PC-3 (cell line): Measurements from ENCODE around the gene BSN. TPM values are rescaled to one million over a fixed set of nuclear protein-coding genes. Genes with fewer than 3 reads are reported as not detected.

Source experiments
- ATAC-seq: fragments of 200-7000 bp; cut with Tn5 transposase; 2 replicates; pipeline ENCODE4 v1.9.1; 2020; ENCODE audit warnings: mild to moderate bottlenecking, moderate library complexity
- BruUV-seq: library from RNA; stranded (reverse); fragments of 400-500 nt; replicated peaks from 2 replicates; lab custom pipeline; 2021; lab: Mats Ljungman, UMichigan
- CTCF ChIA-PET: fragments of 300-600 bp; sonication (Branson Sonifier 250); formaldehyde crosslinking; loops from one replicate; lab custom pipeline; 2022; ENCODE audit warnings: antibody characterized with exemption; lab: Charles Lee
- POLR2A ChIA-PET: fragments of 300-600 bp; sonication (Branson Sonifier 250); formaldehyde crosslinking; loops from one replicate; lab custom pipeline; 2022; ENCODE audit warnings: antibody characterized with exemption; ENCODE audit not compliant: unreplicated experiment; lab: Charles Lee
- DNase-seq: peaks from one replicate; pipeline ENCODE4 v3.0.0-alpha.2; 2015
- H2AFZ ChIP-seq: fragments of 300-600 bp; sonication (generic); 2 replicates; pipeline ENCODE4 v1.6.0; 2016; ENCODE audit warnings: antibody characterized with exemption, low read length
- H3F3A ChIP-seq: fragments of 300-600 bp; sonication (generic); one replicate; pipeline ENCODE4 v1.6.0; 2017; ENCODE audit warnings: antibody characterized with exemption, low read length, control low read depth, mild to moderate bottlenecking; ENCODE audit not compliant: unreplicated experiment
- H3K27ac ChIP-seq: fragments of 300-600 bp; sonication (generic); 2 replicates; pipeline ENCODE4 v1.5.1; 2016; ENCODE audit warnings: mild to moderate bottlenecking, low read length
- H3K27me3 ChIP-seq: fragments of 300-600 bp; sonication (generic); 2 replicates; pipeline ENCODE4 v1.6.1; 2016; ENCODE audit warnings: low read length, mixed read lengths
- H3K36me3 ChIP-seq: fragments of 300-600 bp; sonication (generic); 2 replicates; pipeline ENCODE4 v1.6.1; 2016; ENCODE audit warnings: low read depth, mixed run types, low read length, mixed read lengths
- H3K4me1 ChIP-seq: fragments of 300-600 bp; sonication (generic); 2 replicates; pipeline ENCODE4 v1.5.1; 2016; ENCODE audit warnings: low read length; ENCODE audit not compliant: insufficient read depth
- H3K4me2 ChIP-seq: fragments of 300-600 bp; sonication (generic); 2 replicates; pipeline ENCODE4 v1.6.0; 2016; ENCODE audit warnings: low read length
- H3K4me3 ChIP-seq: fragments of 300-600 bp; sonication (generic); 2 replicates; pipeline ENCODE4 v1.5.1; 2016; ENCODE audit warnings: mild to moderate bottlenecking, low read length, mixed read lengths
- H3K79me2 ChIP-seq: fragments of 300-600 bp; sonication (generic); 2 replicates; pipeline ENCODE4 v1.6.1; 2017; ENCODE audit warnings: low read length, mixed read lengths
- H3K9ac ChIP-seq: fragments of 300-600 bp; sonication (generic); 2 replicates; pipeline ENCODE4 v1.6.0; 2016; ENCODE audit warnings: mild to moderate bottlenecking, low read length
- H3K9me2 ChIP-seq: fragments of 300-600 bp; sonication (generic); replicated peaks from 2 replicates; pipeline ENCODE4 v1.6.1; 2016; ENCODE audit warnings: mixed run types, low read length, mixed read lengths
- H3K9me3 ChIP-seq: fragments of 300-600 bp; sonication (generic); 2 replicates; pipeline ENCODE4 v1.6.1; 2016; ENCODE audit warnings: low read length, mixed read lengths
- H4K20me1 ChIP-seq: fragments of 300-600 bp; sonication (generic); 2 replicates; pipeline ENCODE4 v1.6.1; 2016; ENCODE audit warnings: low read length, mixed read lengths
- CTCF ChIP-seq: fragments of 300-600 bp; sonication (generic); conservative IDR thresholded peaks from 2 replicates; pipeline ENCODE4 v1.5.1; 2017; ENCODE audit warnings: antibody characterized with exemption, low read depth, mild to moderate bottlenecking, low read length
- EZH2 ChIP-seq: fragments of 300-600 bp; sonication (generic); IDR thresholded peaks from one replicate; pipeline ENCODE4 v1.6.1; 2017; ENCODE audit warnings: antibody characterized with exemption, mild to moderate bottlenecking, low read length; ENCODE audit not compliant: unreplicated experiment
- EZH2phosphoT487 ChIP-seq: fragments of 300-600 bp; sonication (generic); IDR thresholded peaks from 2 replicates; pipeline ENCODE4 v1.6.1; 2018; ENCODE audit warnings: mild to moderate bottlenecking, antibody characterized with exemption, low read length, borderline replicate concordance
- intact Hi-C: fragments of 100-400 bp; cut with micrococcal nuclease; formaldehyde crosslinking; loops from 2 replicates; pipeline ENCODE4 v1.9.0; 2023
- total RNA-seq: library from RNA; depleted of rRNA; stranded (reverse); fragments of >200 nt; gene quantifications from 2 replicates; pipeline ENCODE4 v1.2.3, GENCODE V29; 2014

BSN gene
- total RNA-seq, 1 experiment from 2014 or later = 0.80 TPM

GRCh38 chr3:49552087-49552486 lies 2.2 kb upstream of the BSN start:
- no TSS peak for BruUV-seq
- Histone ChIP-seq H2AFZ (no peak overlapping the region), H3K9ac (no peak overlapping the region), H3K27me3 (peaks cover 7% of the 10 kb centered on the region; the same call in 1 of the 2 replicates), H3F3A (no peaks in the 10 kb centered on the region), H3K79me2 (no peaks in the 10 kb centered on the region), H4K20me1 (no peaks in the 10 kb centered on the region), H3K4me2 (no peak overlapping the region), H3K4me3 (no peak overlapping the region), H3K9me2 (no peaks in the 10 kb centered on the region), H3K4me1 (peaks cover 15% of the 10 kb centered on the region), H3K27ac (no peak overlapping the region), H3K36me3 (no peaks in the 10 kb centered on the region), H3K9me3 (no peaks in the 10 kb centered on the region)
- no peak for TF ChIP-seq CTCF
- TF ChIP-seq EZH2phosphoT487 = no peak
- no peak for TF ChIP-seq EZH2
- CTCF ChIA-PET = no interaction called here
- no peak for DNase-seq
- no peak for ATAC-seq
- POLR2A ChIA-PET = no interaction called here
- intact Hi-C loops = no loop called here

GRCh38 chr3:49553324-49553691 lies 969 bp upstream of the BSN start:
- POLR2A ChIA-PET = no interaction called here

More at GRCh38 chr3:49553324-49553691, 969 bp upstream of the BSN start:
- H3K9ac ChIP-seq = peak overlapping the region; percentile 79; the same call in 1 of the 2 replicates
- DNase-seq = no peak
- peak overlapping the region; percentile 97 for H3K4me2 ChIP-seq
- TF ChIP-seq CTCF (no peak), EZH2 (no peak), EZH2phosphoT487 (no peak)
- no peak overlapping the region for H2AFZ ChIP-seq
- H3K4me1 ChIP-seq = peaks cover 15% of the 10 kb centered on the region
- ATAC-seq = no peak
- intact Hi-C loops = no loop called here
- H3K27ac ChIP-seq = no peak overlapping the region
- no TSS peak for BruUV-seq
- no peaks in the 10 kb centered on the region for H3K36me3 ChIP-seq
- H3K27me3 ChIP-seq = peaks cover 13% of the 10 kb centered on the region; the same call in 1 of the 2 replicates
- no peaks in the 10 kb centered on the region for H3K9me3 ChIP-seq
- H3F3A ChIP-seq = no peaks in the 10 kb centered on the region
- H3K9me2 ChIP-seq = no peaks in the 10 kb centered on the region
- H4K20me1 ChIP-seq = no peaks in the 10 kb centered on the region
- CTCF ChIA-PET = no interaction called here
- peak overlapping the region; percentile 80 for H3K4me3 ChIP-seq
- no peaks in the 10 kb centered on the region for H3K79me2 ChIP-seq
